ENCODE measurements around the gene TMEM44. TPM values are rescaled to one million over a fixed set of nuclear protein-coding genes. Genes with fewer than 3 reads are reported as not detected.

Gene TMEM44
- total and polyA plus RNA-seq, 10 donors, result 5.5 to 30.3 (median 22.1) TPM

- intact Hi-C loops (cut with DNase I; ENCODE audit: low total_unique reads), result no loop called here
- WGBS, 5 donors, result 45 to 65% (median 59%) methylated on average over 7 of the region's 7 CpGs
- H3K27ac ChIP-seq, result no peak overlapping the region
These were observed 71.8 kb downstream of the TMEM44 start for GRCh38 chr3:194561306-194561974.

GRCh38 chr3:194560047-194560446 is 73.2 kb downstream of the TMEM44 start:
- intact Hi-C loops (cut with DNase I; ENCODE audit: low total_unique reads), result no loop called here
- no peaks in the 10 kb centered on the region for H3K9me3 ChIP-seq
- WGBS, 5 donors, result 88 to 97% (median 90%) methylated on average over 6 to 7 of the region's 7 CpGs

More at GRCh38 chr3:194561306-194561974, 71.8 kb downstream of the TMEM44 start:
- no peaks in the 10 kb centered on the region for H3K36me3 ChIP-seq
- peaks cover 0 to 13% (median 0%) of the 10 kb centered on the region in 7 donors for H3K27me3 ChIP-seq (replicated peaks in 1 of 7)
- H3K9me3 ChIP-seq, result no peaks in the 10 kb centered on the region
- H3K4me1 ChIP-seq, result peaks cover 0 to 6% (median 0%) of the 10 kb centered on the region in 6 donors
- TF ChIP-seq CTCF (IDR thresholded peaks at IDR 0.05 in 8 of 11, conservative IDR thresholded peaks at IDR 0.05 in 3 of 11), result no peak
- TF ChIP-seq POLR2AphosphoS5 (IDR thresholded peaks at IDR 0.05), result no peak
- TF ChIP-seq POLR2A (IDR thresholded peaks at IDR 0.05), result no peak
- DNase-seq, result no peak
- H3K4me3 ChIP-seq, result no peak overlapping the region

GRCh38 chr3:194559530-194559929 is 73.7 kb downstream of the TMEM44 start:
- no peaks in the 10 kb centered on the region for H3K36me3 ChIP-seq
- H3K27me3 ChIP-seq (replicated peaks in 1 of 7), result peaks cover 0 to 9% (median 0%) of the 10 kb centered on the region in 7 donors
- H3K4me3 ChIP-seq, result no peak overlapping the region
- TF ChIP-seq CTCF (IDR thresholded peaks at IDR 0.05 in 8 of 11, conservative IDR thresholded peaks at IDR 0.05 in 3 of 11) (no peak), POLR2A (IDR thresholded peaks at IDR 0.05) (no peak), POLR2AphosphoS5 (IDR thresholded peaks at IDR 0.05) (no peak)
- no peaks in the 10 kb centered on the region for H3K9me3 ChIP-seq
- H3K4me1 ChIP-seq, result peaks cover 0 to 15% (median 3%) of the 10 kb centered on the region in 6 donors
- no peak for DNase-seq
- H3K27ac ChIP-seq, result no peak overlapping the region
- WGBS, 5 donors, result 89 to 97% (median 95%) methylated on average over 5 of the region's 5 CpGs
- intact Hi-C loops (cut with DNase I; ENCODE audit: low total_unique reads), result no loop called here

More at GRCh38 chr3:194560047-194560446, 73.2 kb downstream of the TMEM44 start:
- DNase-seq, result no peak
- peaks cover 0 to 13% (median 0%) of the 10 kb centered on the region in 7 donors for H3K27me3 ChIP-seq (replicated peaks in 1 of 7)
- no peaks in the 10 kb centered on the region for H3K36me3 ChIP-seq
- peaks cover 0 to 15% (median 3%) of the 10 kb centered on the region in 6 donors for H3K4me1 ChIP-seq
- TF ChIP-seq POLR2AphosphoS5 (IDR thresholded peaks at IDR 0.05) (no peak), CTCF (IDR thresholded peaks at IDR 0.05 in 8 of 11, conservative IDR thresholded peaks at IDR 0.05 in 3 of 11) (no peak), POLR2A (IDR thresholded peaks at IDR 0.05) (no peak)
- H3K4me3 ChIP-seq, result no peak overlapping the region
- H3K27ac ChIP-seq, result no peak overlapping the region
